HG03135 (cell line): ENCODE data around the gene MMUT.
"Not testable (repeated sequence)": the region's sequence is repeated elsewhere in the genome, so short reads cannot be mapped to it uniquely, and the experiment has no call there.

Source experiments
- ATAC-seq: cut with Tn5 transposase; IDR thresholded peaks from one replicate; pipeline ENCODE4 v1.9.1; 2021; ENCODE audit warnings: mild to moderate bottlenecking, moderate library complexity; ENCODE audit not compliant: unreplicated experiment

Gene MMUT

GRCh38 chr6:49462927-49463611 is at the start of gene MMUT, which contains the start of gene CENPQ:
TSS of gene MMUT (minus strand) at chr6:49463253. CDS start at chr6:49459466, 3,787 bp downstream.
TSS of gene CENPQ (plus strand) at chr6:49463370. CDS start at chr6:49470177, 6,807 bp downstream.
- peak; percentile 99 for ATAC-seq

GRCh38 chr6:49509342-49509741 is 46.3 kb upstream of the MMUT start:
- ATAC-seq = no peak

GRCh38 chr6:49506569-49507111 is 43.6 kb upstream of the MMUT start:
- ATAC-seq = no peak

- ATAC-seq = no peak
Observed at GRCh38 chr6:49504666-49505065, 41.6 kb upstream of the MMUT start.

DNA sequence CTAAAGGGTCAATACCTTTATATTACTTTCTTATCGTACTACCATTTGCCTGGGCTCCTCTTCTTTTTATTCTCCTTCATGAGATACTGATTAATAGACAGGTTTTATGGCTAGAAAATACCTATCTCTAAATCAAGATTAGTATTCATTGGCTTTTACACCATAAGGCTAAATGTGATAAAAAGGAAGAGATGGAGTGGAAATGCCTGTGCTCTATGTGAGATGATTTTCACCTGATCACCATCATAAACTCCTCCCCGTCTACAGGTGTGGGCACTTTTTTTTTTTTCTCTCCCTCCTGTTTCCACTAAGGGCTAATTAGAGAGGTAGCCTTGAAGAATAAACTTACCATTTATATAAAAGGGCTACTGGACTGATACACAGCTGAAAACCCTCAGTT is 36.6 kb upstream of the MMUT start, which contains the start of gene GLYATL3:
TSS of gene GLYATL3 (plus strand) at position 301 of the 400 bp plus-strand sequence. CDS start 12,068 bp downstream, outside the sequence.
- ATAC-seq = no peak

GRCh38 chr6:49499126-49499525 is 36.1 kb upstream of the MMUT start:
- ATAC-seq = no peak

DNA sequence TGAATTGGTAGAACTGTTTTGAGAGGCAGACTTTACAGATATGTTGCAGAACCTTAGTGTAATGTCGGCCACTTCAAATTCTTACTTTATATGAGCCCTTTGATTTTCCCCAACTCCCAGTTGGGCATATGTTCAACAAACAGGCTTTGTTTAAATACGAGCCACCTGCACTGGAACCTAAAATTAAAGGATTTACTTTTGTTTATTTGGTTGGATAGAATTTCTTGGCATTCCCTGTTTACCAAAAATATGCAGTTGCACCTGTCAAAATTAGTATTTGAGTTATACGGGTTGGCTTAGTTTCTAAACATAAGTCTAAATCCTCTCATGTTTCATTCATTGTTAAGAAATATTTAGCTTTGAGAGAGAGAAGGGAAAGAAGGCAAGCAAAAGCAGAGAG is 34.3 kb upstream of the MMUT start:
- ATAC-seq = no peak

- no peak for ATAC-seq
Observed at GRCh38 chr6:49490633-49491032, 27.6 kb upstream of the MMUT start.

DNA sequence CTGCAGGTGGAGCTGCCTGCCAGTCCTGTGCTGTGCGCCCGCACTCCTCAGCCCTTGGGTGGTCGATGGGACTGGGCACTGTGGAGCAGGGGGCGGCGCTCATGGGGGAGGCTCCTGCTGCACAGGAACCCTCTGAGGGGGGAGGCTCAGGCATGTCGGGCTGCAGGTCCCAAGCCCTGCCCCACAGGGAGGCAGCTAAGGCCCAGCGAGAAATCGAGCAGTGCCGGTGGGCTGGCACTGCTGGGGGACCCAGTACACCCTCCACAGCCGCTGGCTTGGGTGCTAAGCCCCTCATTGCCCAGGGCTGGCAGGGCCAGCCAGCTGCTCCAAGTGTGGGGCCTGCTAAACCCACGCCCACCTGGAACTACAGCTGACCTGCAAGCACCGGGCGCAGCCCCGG is 20.3 kb upstream of the MMUT start:
- not testable (repeated sequence) for ATAC-seq

GRCh38 chr6:49481846-49482245 is 18.8 kb upstream of the MMUT start:
- ATAC-seq = not testable (repeated sequence)

DNA sequence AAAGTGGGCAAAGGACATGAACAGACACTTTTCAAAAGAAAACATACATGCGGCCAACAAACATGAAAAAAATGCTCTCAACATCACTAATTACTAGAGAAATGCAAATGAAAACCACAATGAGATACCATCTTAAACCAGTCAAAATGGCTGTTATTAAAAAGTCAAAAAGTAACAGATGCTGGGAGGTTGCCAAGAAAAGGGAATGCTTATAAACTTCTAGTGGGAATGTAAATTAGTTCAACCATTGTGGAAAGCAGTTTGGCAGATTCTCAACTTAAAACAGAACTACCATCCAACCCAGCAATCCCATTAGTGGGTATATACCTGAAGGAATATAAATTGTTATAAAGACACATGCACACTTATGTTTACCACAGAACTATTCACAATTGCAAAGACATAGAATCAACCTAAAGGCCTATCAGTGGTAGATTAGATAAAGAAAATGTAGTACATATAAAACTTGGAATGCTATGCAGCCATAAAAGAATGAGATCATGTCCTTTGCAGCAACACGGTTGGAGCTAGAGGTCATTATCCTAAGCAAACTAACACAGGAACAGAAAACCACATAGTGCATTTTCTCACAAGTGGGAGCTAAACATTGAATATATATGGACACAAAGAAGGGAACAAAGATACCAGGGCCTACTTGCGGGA is 16.4 kb upstream of the MMUT start:
- ATAC-seq = no peak

DNA sequence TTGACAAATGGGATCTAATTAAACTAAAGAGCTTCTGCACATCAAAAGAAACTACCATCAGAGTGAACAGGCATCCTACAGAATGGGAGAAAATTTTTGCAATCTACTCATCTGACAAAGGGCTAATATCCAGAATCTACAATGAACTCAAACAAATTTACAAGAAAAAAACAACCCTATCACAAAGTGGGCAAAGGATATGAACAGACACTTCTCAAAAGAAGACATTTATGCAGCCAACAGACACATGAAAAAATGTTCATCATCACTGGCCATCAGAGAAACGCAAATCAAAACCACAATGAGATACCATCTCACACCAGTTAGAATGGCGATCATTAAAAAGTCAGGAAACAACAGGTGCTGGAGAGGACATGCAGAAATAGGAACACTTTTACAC is 13.5 kb upstream of the MMUT start:
- ATAC-seq = not testable (repeated sequence)

DNA sequence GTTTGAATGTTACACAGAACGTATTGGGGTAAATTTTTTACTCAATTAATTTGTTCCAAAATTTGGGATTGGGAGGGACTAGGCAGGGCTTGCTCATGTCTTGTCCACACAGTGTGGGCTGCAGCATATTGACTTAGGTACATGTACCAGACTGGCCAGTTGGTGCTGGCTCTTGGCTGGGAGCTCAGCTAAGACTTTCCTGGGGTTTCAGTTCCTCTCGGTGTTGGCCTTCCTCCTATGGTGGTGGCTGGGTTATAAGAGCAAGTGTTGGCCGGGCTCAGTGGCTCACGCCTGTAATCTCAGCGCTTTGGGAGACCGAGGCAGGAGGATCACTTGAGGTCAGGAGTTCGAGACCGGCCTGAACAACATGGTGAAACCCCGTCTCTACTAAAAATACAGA is 5.0 kb upstream of the MMUT start:
- no peak for ATAC-seq

DNA sequence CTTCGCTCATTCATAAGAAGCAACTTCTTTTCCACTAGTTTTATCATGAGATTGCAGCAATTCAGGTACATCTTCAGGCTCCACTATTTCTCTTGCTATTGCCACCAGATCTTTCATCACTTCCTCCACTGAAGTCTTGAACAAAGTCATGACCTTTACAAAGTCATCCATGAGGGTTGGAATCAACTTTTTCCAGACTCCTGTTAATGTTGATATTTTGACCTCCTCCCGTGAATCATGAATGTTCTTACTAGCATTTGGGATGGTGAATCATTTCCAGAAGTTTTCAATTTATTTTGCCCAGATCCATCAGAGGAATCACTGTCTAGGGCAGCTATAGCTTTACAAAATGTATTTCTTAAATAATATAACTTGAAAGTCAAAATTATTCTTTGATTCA is 1.6 kb upstream of the MMUT start:
- no peak for ATAC-seq

GRCh38 chr6:49463612-49463967 is 537 bp upstream of the MMUT start:
- ATAC-seq = no peak

DNA sequence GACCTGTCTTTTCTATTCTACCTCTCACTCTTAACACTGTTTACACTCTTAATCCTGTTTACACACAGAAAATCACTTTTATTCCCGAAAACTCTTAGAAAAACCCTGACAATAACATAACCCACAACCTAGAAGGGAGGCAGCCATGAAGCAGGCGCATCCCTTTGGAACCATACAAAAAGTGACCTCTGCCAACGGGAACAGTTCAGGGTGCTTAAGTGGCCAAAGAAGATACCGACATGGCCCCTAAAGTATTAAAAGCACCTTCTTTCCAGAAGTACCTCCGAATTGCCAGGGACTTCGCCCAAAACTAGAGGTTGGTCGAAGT is 490 bp downstream of the MMUT start:
- ATAC-seq = peak; percentile 11

- ATAC-seq = no peak
Observed at GRCh38 chr6:49462071-49462470, 982 bp downstream of the MMUT start.

GRCh38 chr6:49457771-49458170 is 5.3 kb downstream of the MMUT start:
- no peak for ATAC-seq

DNA sequence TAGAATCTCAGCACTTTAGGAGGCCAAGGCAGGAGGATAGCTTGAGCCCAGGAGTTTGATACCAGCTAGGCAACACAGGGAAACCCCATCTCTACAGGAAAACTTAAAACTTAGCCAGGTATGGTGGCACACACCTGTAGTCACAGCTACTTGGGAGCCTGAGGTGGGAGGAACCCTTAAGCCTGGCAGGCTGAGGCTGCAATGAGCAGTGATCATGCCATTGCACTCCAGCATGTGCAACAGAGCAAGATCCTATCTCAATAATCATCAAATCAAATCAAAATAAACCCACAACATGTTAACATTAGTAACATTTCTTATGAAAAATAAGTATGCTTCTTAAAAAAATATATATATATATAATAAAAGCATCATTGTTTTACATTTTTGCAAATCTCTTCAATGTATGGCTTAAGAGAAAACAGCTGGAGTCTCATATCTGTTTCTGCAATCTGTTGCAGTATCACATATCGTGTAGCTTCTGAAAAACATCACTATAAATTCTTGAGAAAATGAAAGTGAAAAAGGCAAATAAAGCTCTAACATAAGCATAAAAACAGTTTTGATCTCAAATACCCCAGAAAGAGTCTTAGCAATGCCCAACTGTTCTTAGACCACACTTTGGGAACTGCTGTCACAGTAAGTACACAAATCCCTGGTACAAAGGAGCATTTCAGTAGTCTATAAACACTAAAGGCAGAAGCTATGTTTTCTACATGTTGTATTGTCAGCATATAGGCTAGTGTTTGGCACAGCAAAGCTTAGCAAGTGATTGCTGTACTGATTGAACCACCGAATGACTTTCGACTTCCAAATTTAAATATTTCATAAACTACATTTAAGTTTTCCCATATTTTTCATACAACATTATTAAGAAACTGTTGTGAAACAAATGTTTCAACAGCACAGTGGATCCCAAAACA is 8.0 kb downstream of the MMUT start:
- peak; percentile 60 for ATAC-seq

DNA sequence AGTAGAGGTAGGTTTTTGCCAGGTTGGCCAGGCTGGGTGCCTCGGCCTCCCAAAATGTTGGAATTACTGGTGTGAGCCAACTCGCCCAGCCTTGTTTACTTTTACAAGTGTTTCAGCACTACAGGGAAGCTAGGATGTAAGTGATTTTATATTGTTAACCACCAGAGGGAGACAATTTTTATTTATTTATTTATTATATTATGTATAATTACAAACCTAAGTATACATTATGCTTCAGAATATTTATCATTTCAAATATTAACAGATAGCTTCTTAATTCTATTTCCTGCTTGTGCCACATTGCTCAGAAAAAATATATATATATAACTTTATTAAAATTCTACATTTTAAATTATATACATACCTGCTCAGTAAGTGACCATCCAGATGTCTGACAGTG is 9.8 kb downstream of the MMUT start:
- ATAC-seq = no peak

DNA sequence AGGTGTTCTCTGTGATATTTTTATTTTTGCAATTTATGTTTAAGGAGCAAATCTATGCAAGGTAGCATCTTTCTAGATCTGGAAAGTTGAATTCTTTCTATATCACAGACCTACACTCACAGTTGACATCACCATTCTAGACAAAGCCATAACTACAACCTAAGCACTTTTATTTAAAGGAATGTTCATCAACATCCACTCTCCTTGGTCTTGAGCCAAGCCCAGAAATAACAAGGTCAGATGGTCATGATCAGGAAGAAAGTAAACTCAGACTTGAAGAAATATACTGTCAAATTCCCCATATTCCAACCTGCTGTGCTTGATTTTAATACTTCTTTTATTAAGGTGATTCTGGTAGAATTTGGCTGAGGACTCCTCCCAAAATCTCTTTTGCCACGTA is 32.2 kb downstream of the MMUT start:
- ATAC-seq = no peak
